Left ventricle myocardium inferior (tissue), 1 donor: Measurements from ENCODE around the gene SLC22A4. TPM values are rescaled to one million over a fixed set of nuclear protein-coding genes. Genes with fewer than 3 reads are reported as not detected.

Experiments
- DNase-seq: peaks from one replicate; pipeline ENCODE4 v3.0.0-alpha.2; 2020
- H3K27ac ChIP-seq: fragments of 200-600 bp; replicated peaks from 2 replicates; pipeline ENCODE4 v1.8.0; 2021
- H3K27me3 ChIP-seq: fragments of 200-600 bp; 2 replicates; pipeline ENCODE4 v1.8.0; 2021; ENCODE audit warnings: low read depth
- H3K36me3 ChIP-seq: fragments of 200-600 bp; 2 replicates; pipeline ENCODE4 v1.8.0; 2021
- H3K4me1 ChIP-seq: fragments of 200-600 bp; 2 replicates; pipeline ENCODE4 v1.8.0; 2021
- H3K4me3 ChIP-seq: fragments of 200-600 bp; 2 replicates; pipeline ENCODE4 v1.8.0; 2021; ENCODE audit warnings: mild to moderate bottlenecking, moderate library complexity
- H3K9me3 ChIP-seq: fragments of 200-600 bp; replicated peaks from 2 replicates; pipeline ENCODE4 v1.8.0; 2021
- intact Hi-C: fragments of 100-400 bp; cut with micrococcal nuclease; formaldehyde crosslinking; loops from one replicate; pipeline ENCODE4 v1.11.0; 2022
- total RNA-seq: library from RNA; stranded (reverse); fragmentation: NEBNext Ultra II Directional; extraction: Animal tissue kit (Norgen Biotek cat#: 25700); gene quantifications from one replicate; pipeline ENCODE4 v1.2.1, GENCODE V29; 2021
- TF ChIP-seq, protein P1 (sequence below): fragments of 200-600 bp; IDR thresholded peaks from 2 replicates; pipeline ENCODE4 v1.8.0; 2021; ENCODE audit warnings: antibody characterized with exemption, mild to moderate bottlenecking, borderline replicate concordance
- donor health status: DM: no; HTN: yes; CAD: no; lungs with severe emphysema.

Gene SLC22A4
- total RNA-seq, 1 donor from 2014 or later = 2.0 TPM

DNA sequence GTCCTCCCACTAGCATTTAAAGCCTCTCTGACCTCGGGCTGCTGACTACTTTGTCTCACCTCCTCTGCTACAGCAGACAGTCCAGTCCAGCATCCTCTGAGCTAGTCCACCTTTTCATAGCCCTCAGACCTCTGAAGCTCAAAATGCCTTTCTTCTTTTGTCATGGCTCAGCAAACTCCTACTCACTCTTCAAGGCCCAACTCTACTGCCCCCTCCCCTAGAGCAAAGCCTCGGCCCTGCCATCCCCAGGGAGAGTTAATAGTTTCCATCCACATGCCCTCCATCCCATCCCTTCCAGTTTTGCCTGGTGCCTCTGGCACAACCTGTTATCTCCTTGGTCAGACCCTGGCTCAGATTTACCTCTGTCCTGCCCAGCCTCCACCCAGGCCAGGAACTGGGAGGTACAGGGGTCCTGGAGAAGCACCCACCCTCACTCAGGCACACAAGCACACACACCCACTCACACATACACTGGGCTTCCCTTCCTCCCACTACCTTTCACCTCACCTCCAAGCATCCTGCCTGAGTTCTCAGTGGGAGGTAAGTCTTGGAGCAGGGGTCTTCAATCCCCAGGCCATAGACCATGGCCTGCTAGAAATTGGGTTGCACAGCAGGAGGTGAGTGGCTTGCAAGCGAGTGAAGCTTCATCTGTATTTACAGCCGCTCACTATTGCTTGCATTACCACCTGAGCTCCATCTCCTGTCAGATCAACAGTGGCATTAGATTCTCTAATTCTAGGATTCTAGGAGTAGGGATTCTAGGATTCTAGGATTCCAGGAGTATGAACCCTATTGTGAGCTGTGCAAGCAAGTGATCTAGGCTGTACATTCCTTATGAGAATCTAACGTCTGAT, 18.6 kb upstream of the SLC22A4 start:
- TF ChIP-seq, protein P1, sequence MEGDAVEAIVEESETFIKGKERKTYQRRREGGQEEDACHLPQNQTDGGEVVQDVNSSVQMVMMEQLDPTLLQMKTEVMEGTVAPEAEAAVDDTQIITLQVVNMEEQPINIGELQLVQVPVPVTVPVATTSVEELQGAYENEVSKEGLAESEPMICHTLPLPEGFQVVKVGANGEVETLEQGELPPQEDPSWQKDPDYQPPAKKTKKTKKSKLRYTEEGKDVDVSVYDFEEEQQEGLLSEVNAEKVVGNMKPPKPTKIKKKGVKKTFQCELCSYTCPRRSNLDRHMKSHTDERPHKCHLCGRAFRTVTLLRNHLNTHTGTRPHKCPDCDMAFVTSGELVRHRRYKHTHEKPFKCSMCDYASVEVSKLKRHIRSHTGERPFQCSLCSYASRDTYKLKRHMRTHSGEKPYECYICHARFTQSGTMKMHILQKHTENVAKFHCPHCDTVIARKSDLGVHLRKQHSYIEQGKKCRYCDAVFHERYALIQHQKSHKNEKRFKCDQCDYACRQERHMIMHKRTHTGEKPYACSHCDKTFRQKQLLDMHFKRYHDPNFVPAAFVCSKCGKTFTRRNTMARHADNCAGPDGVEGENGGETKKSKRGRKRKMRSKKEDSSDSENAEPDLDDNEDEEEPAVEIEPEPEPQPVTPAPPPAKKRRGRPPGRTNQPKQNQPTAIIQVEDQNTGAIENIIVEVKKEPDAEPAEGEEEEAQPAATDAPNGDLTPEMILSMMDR = no peak
- Histone ChIP-seq H3K4me3 (no peak overlapping the region), H3K9me3 (no peaks in the 10 kb centered on the region), H3K4me1 (peaks cover 8% of the 10 kb centered on the region), H3K27me3 (no peaks in the 10 kb centered on the region), H3K36me3 (no peaks in the 10 kb centered on the region), H3K27ac (no peak overlapping the region)
- intact Hi-C loops = no loop called here
- DNase-seq = no peak

DNA sequence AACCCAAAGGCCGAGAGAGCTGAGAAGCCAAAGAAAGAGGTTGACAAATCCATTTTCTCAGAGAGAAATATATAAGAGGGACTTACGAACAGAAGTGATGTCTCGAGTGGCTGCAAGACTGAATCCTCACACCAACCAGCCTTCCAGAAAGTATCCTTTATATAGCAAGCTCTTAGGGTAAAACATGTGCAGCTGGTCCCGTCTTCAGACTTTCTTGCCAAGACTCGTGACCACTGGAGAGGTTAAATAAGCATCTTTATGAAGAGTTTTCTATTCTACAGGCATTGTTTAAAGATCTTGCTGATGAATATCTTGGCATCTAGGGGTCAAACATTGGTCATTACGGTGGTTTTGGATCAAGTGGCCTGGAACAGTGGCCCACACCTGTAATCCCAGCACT, 16.9 kb upstream of the SLC22A4 start:
- no peak for DNase-seq
- Histone ChIP-seq H3K4me3 (no peak overlapping the region), H3K27me3 (no peaks in the 10 kb centered on the region), H3K4me1 (peaks cover 8% of the 10 kb centered on the region), H3K27ac (no peak overlapping the region), H3K9me3 (no peaks in the 10 kb centered on the region), H3K36me3 (no peaks in the 10 kb centered on the region)
- intact Hi-C loops = no loop called here
- TF ChIP-seq, protein P1 = no peak

DNA sequence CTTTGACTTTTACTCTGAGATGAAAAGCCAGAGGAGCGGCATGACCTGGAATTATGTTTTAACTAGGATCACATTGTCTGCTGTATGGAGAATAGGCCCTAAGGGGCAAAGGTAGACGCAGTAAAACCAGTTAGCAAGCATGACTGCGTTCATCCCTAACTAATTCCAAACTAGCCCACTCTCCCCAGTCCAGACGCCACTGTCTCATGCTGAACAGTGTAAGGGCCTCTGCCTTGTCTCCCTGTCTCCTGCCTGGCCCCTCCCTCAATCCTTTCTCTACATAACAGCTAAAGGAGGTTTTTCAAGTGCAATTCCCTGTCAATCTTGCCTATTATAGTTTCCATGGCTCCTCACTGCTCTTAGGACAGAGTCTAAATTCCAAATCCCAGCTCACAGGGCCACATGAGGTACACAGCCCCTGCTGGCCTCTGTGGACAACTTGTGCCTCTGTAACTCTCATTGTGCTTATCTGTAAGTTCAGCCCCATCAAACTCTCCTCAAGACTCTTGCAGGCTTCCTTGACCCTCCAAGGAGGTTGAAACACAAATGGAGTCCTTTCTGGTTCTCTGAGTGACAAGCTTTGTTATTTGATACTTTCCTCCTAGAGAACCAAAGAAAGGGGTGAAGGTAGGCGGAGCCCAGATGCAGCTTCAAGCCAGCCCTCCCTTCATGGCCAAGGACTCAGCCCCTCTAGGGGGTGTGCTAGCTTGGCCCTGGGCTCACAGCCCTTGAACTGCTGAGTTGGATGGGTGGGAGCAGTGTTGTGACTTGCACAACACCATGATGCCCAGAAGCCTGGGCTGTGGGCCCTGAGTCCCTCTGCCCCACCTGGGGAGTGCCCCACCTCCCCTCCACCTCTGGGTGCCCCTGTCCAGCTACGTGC, 16.0 kb upstream of the SLC22A4 start:
- H3K9me3 ChIP-seq = no peaks in the 10 kb centered on the region
- no peaks in the 10 kb centered on the region for H3K27me3 ChIP-seq
- DNase-seq = no peak
- intact Hi-C loops = no loop called here
- peaks cover 1% of the 10 kb centered on the region for H3K4me1 ChIP-seq
- no peaks in the 10 kb centered on the region for H3K36me3 ChIP-seq
- TF ChIP-seq, protein P1 = no peak
- H3K4me3 ChIP-seq = no peak overlapping the region
- no peak overlapping the region for H3K27ac ChIP-seq

DNA sequence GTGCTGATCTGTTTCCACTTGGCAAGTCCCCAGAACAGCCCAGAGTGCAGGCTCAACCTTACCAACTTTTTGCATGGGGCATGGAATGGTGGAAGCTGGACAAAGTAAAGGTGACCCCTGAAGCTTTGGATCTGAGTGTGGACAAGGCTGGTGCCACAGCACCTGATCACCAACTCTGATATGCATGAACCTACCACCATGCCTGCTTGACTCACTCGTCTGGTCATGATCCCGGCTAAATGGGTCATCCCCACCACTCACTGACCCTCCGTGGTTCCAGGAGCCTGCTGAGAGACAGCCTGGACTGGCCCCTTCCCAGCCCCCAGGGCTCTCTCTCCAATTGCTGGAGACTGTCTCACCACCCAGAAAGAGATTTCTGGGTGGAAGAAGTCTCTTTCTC, 14.4 kb upstream of the SLC22A4 start:
- Histone ChIP-seq H3K4me3 (no peak overlapping the region), H3K4me1 (peaks cover 5% of the 10 kb centered on the region), H3K27ac (no peak overlapping the region), H3K27me3 (no peaks in the 10 kb centered on the region), H3K9me3 (no peaks in the 10 kb centered on the region), H3K36me3 (no peaks in the 10 kb centered on the region)
- intact Hi-C loops = no loop called here
- no peak for DNase-seq
- TF ChIP-seq, protein P1 = no peak

DNA sequence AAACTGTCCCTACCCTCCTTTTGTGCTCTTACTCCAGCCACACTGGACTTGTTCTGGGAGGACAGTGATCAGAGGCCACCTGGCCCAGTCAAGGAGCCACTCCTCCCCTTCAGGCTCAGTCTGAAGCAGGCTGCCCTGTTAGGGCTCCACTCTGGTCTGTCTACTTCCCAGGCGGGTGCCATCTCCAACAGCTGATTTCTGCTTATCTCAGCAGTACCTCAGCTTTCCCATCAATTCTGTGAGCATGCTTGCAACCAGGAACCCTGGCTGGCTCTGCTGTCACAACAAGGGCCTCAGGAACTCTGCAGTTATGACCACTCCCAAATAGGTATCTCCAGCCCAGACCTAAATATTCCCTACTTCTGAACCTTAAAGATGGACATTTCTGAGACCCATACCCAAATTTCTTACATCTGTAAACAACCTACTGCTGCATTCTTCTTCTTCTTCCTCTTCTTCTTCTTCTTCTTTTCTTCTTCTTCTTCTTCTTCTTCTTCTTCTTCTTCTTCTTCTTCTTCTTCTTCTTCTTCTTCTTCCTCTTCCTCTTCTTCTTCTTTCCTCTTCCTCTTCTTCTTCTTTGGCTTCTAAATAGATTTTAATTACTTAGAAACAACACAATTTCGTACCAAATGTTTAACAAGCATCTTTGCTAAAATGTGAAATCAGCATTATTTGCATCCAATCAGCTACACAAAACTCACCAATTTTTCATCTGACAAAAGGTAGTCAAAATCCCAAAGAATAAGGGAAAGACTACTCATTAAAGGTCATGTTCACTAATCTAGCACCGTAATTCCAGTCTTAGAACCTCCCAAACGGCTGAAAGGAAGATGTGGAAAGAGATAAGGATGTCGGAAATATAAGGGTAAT, 13.6 kb upstream of the SLC22A4 start:
- H3K4me1 ChIP-seq = peaks cover 5% of the 10 kb centered on the region
- H3K27me3 ChIP-seq = no peaks in the 10 kb centered on the region
- H3K4me3 ChIP-seq = no peak overlapping the region
- H3K36me3 ChIP-seq = no peaks in the 10 kb centered on the region
- DNase-seq = no peak
- H3K9me3 ChIP-seq = no peaks in the 10 kb centered on the region
- TF ChIP-seq, protein P1 = no peak
- intact Hi-C loops = no loop called here
- no peak overlapping the region for H3K27ac ChIP-seq
